GM23338 (cell line): ENCODE measurements around the gene FMN1. TPM values are rescaled to one million over a fixed set of nuclear protein-coding genes. Genes with fewer than 3 reads are reported as not detected.

ENCODE experiments used
- ATAC-seq: fragments of 200-7000 bp; cut with Tn5 transposase; 3 replicates; pipeline ENCODE4 v1.9.1; 2020
- DNase-seq: peaks from one replicate; pipeline ENCODE4 v3.0.0-alpha.2; 2015; ENCODE audit warnings: low spot score
- H2AFZ ChIP-seq: fragments of 200-600 bp; sonication (generic); 2 replicates; pipeline ENCODE4 v1.8.0; 2016; ENCODE audit warnings: antibody characterized with exemption, mild to moderate bottlenecking, moderate library complexity
- H3F3A ChIP-seq: fragments of 200-600 bp; sonication (generic); replicated peaks from 2 replicates; pipeline ENCODE4 v1.8.0; 2017; ENCODE audit warnings: antibody characterized with exemption, mixed run types, low read depth
- H3K27ac ChIP-seq: fragments of 200-600 bp; sonication (generic); 2 replicates; pipeline ENCODE4 v1.6.1; 2016; ENCODE audit warnings: low read depth
- H3K27me3 ChIP-seq: fragments of 200-600 bp; sonication (generic); 2 replicates; pipeline ENCODE4 v1.8.0; 2016; ENCODE audit warnings: mild to moderate bottlenecking, mixed run types, moderate library complexity; ENCODE audit not compliant: insufficient read depth
- H3K36me3 ChIP-seq: fragments of 200-600 bp; sonication (generic); 2 replicates; pipeline ENCODE4 v1.8.0; 2016; ENCODE audit warnings: mild to moderate bottlenecking; ENCODE audit not compliant: insufficient read depth
- H3K4me1 ChIP-seq: fragments of 200-600 bp; sonication (generic); 2 replicates; pipeline ENCODE4 v1.8.0; 2016; ENCODE audit warnings: mild to moderate bottlenecking, moderate library complexity; ENCODE audit not compliant: insufficient read depth
- H3K4me2 ChIP-seq: fragments of 200-600 bp; sonication (generic); 2 replicates; pipeline ENCODE4 v1.7.1; 2017; ENCODE audit warnings: mixed run types
- H3K4me3 ChIP-seq: fragments of 200-600 bp; sonication (generic); 2 replicates; pipeline ENCODE4 v1.6.1; 2016; ENCODE audit warnings: mixed run types
- H3K79me2 ChIP-seq: fragments of 200-600 bp; sonication (generic); replicated peaks from 2 replicates; pipeline ENCODE4 v1.8.0; 2017; ENCODE audit warnings: mild to moderate bottlenecking; ENCODE audit not compliant: insufficient read depth
- H3K9me2 ChIP-seq: fragments of 200-600 bp; sonication (generic); 2 replicates; pipeline ENCODE4 v1.8.0; 2017; ENCODE audit not compliant: insufficient read depth
- H4K20me1 ChIP-seq: fragments of 200-600 bp; sonication (generic); replicated peaks from 2 replicates; pipeline ENCODE4 v1.8.0; 2017; ENCODE audit warnings: mild to moderate bottlenecking; ENCODE audit not compliant: insufficient read depth
- H3K27ac Mint-ChIP-seq: 2 replicates; pipeline ENCODE4 v1.8.0; 2020; ENCODE audit warnings: inconsistent platforms, mild to moderate bottlenecking, moderate library complexity, mixed read lengths
- H3K27me3 Mint-ChIP-seq: 3 replicates; pipeline ENCODE4 v1.8.0; 2022; ENCODE audit warnings: low read depth, mild to moderate bottlenecking, moderate library complexity, mixed read lengths, inconsistent platforms; ENCODE audit not compliant: insufficient read depth, poor library complexity
- H3K36me3 Mint-ChIP-seq: 3 replicates; pipeline ENCODE4 v1.8.0; 2021; ENCODE audit warnings: low read depth, mild to moderate bottlenecking, inconsistent platforms, moderate library complexity, mixed read lengths
- H3K4me1 Mint-ChIP-seq: 3 replicates; pipeline ENCODE4 v1.8.0; 2020; ENCODE audit warnings: mild to moderate bottlenecking, inconsistent platforms, mixed read lengths
- H3K4me3 Mint-ChIP-seq: 3 replicates; pipeline ENCODE4 v1.8.0; 2021; ENCODE audit warnings: moderate library complexity, mild to moderate bottlenecking, inconsistent platforms, mixed read lengths
- H3K9me3 Mint-ChIP-seq: 3 replicates; pipeline ENCODE4 v1.8.0; 2020; ENCODE audit warnings: moderate library complexity, mild to moderate bottlenecking, inconsistent platforms, mixed read lengths
- CREB1 ChIP-seq: fragments of 250-450 bp; sonication (Bioruptor Pico); IDR thresholded peaks from 2 replicates; pipeline ENCODE4 v1.5.0; 2020; ENCODE audit warnings: low read depth, mild to moderate bottlenecking, moderate library complexity
- CTCF ChIP-seq, 2 experiments: fragments of 200-600 bp in 1 of 2; sonication (generic) in 1 of 2; conservative IDR thresholded peaks; 2 replicates each; pipeline versions ENCODE4 v1.5.1 to v1.6.1; 2016 to 2017; ENCODE audit warnings: antibody characterized with exemption in 2 of 2, low read depth in 2 of 2, mild to moderate bottlenecking in 2 of 2, moderate library complexity in 1 of 2
- EZH2phosphoT487 ChIP-seq: fragments of 200-600 bp; sonication (generic); IDR thresholded peaks from one replicate; pipeline ENCODE4 v1.8.1; 2018; ENCODE audit warnings: antibody characterized with exemption; ENCODE audit not compliant: unreplicated experiment
- JUNB ChIP-seq: IDR thresholded peaks from one replicate; pipeline ENCODE4 v1.6.1; 2016; ENCODE audit warnings: antibody characterized with exemption; ENCODE audit not compliant: unreplicated experiment
- POLR2AphosphoS5 ChIP-seq: IDR thresholded peaks from 2 replicates; pipeline ENCODE4 v1.6.1; 2016; ENCODE audit warnings: antibody characterized with exemption, low read depth
- REST ChIP-seq: IDR thresholded peaks from one replicate; pipeline ENCODE4 v1.6.1; 2018; ENCODE audit warnings: antibody characterized with exemption; ENCODE audit not compliant: unreplicated experiment
- STAT1 ChIP-seq: IDR thresholded peaks from one replicate; pipeline ENCODE4 v1.6.1; 2016; ENCODE audit warnings: antibody characterized with exemption; ENCODE audit not compliant: unreplicated experiment
- ZNF114 ChIP-seq: fragments of 250-450 bp; sonication (Bioruptor Pico); IDR thresholded peaks from 2 replicates; pipeline ENCODE4 v1.5.0; 2020; ENCODE audit warnings: mild to moderate bottlenecking, moderate library complexity
- ZNF462 ChIP-seq: fragments of 250-450 bp; sonication (Bioruptor Pico); IDR thresholded peaks from 2 replicates; pipeline ENCODE4 v1.5.0; 2020; ENCODE audit warnings: mild to moderate bottlenecking, moderate library complexity
- polyA plus RNA-seq: library from polyadenylated mRNA; unstranded; fragments of >200 nt; fragmentation: Nextera tagmentation; extraction: Ambion mirVana; gene quantifications from 2 replicates; pipeline ENCODE4 v1.2.1, GENCODE V29; 2016
- total RNA-seq: library from RNA; depleted of rRNA; stranded (reverse); fragments of >200 nt; shearing (Covaris generic); gene quantifications from 2 replicates; pipeline ENCODE4 v1.2.3, GENCODE V29; 2014
- TF ChIP-seq, protein P1 (sequence below): IDR thresholded peaks from 2 replicates; pipeline ENCODE4 v1.6.1; 2016; ENCODE audit warnings: antibody characterized with exemption

FMN1 gene
- total and polyA plus RNA-seq, 2 experiments from 2014 or later, result 1.2 to 1.6 TPM

GRCh38 chr15:33059184-33059583 is 135.3 kb downstream of the FMN1 start:
- no peaks in the 10 kb centered on the region for H3K4me1 Mint-ChIP-seq
- DNase-seq, result no peak
- H3K4me3 ChIP-seq, result no peak overlapping the region
- H3K27ac ChIP-seq, result no peak overlapping the region
- H3K4me3 Mint-ChIP-seq, result no peak overlapping the region
- no peak for TF ChIP-seq ZNF114
- H3K27ac Mint-ChIP-seq, result no peak overlapping the region
- H2AFZ ChIP-seq, result no peak overlapping the region
- H3K4me2 ChIP-seq, result no peak overlapping the region
- no peaks in the 10 kb centered on the region for H3K36me3 Mint-ChIP-seq
- H3K9me2 ChIP-seq, result no peaks in the 10 kb centered on the region
- no peak for ATAC-seq
- H3K4me1 ChIP-seq, result no peaks in the 10 kb centered on the region
- no peaks in the 10 kb centered on the region for H3K27me3 Mint-ChIP-seq
- H3F3A ChIP-seq, result no peaks in the 10 kb centered on the region
- no peaks in the 10 kb centered on the region for H3K27me3 ChIP-seq
- H3K9me3 Mint-ChIP-seq, result no peaks in the 10 kb centered on the region; the same call in 1 of the 3 replicates
- no peaks in the 10 kb centered on the region for H4K20me1 ChIP-seq
- no peaks in the 10 kb centered on the region for H3K36me3 ChIP-seq
- no peaks in the 10 kb centered on the region for H3K79me2 ChIP-seq

DNA sequence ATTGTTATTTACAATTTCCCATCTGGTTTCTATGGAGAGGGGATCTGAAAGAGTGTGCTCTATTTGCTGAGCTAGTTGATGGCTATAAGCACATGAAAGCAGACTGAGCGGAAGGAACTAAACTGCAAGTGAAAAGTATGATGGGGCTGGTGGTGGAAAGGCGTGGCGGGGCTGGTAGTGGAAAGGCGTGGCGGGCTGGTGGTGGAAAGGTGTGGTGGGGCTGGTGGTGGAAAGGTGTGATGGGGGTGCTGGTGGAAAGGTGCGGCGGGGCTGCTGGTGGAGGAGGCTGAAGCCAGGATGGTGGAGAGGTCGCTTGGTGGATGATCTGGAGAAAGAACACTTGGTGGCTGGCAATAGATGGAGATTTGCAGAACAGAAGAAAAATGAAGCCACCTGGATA is 136.7 kb downstream of the FMN1 start:
- Histone ChIP-seq H3K79me2 (no peaks in the 10 kb centered on the region), H2AFZ (no peak overlapping the region), H3K9me2 (no peaks in the 10 kb centered on the region), H3K36me3 (no peaks in the 10 kb centered on the region), H3K27ac (no peak overlapping the region), H3F3A (no peaks in the 10 kb centered on the region), H3K4me1 (no peaks in the 10 kb centered on the region), H3K27me3 (no peaks in the 10 kb centered on the region), H3K4me3 (no peak overlapping the region), H4K20me1 (no peaks in the 10 kb centered on the region), H3K4me2 (no peak overlapping the region)
- DNase-seq, result no peak
- H3K27me3 Mint-ChIP-seq, result peaks cover 3% of the 10 kb centered on the region
- H3K36me3 Mint-ChIP-seq, result peaks cover 11% of the 10 kb centered on the region; the same call in 2 of the 3 replicates
- peaks cover 11% of the 10 kb centered on the region for H3K9me3 Mint-ChIP-seq
- ATAC-seq, result no peak
- H3K27ac Mint-ChIP-seq, result no peak overlapping the region
- H3K4me1 Mint-ChIP-seq, result no peaks in the 10 kb centered on the region
- no peak overlapping the region for H3K4me3 Mint-ChIP-seq
- TF ChIP-seq, protein P1, sequence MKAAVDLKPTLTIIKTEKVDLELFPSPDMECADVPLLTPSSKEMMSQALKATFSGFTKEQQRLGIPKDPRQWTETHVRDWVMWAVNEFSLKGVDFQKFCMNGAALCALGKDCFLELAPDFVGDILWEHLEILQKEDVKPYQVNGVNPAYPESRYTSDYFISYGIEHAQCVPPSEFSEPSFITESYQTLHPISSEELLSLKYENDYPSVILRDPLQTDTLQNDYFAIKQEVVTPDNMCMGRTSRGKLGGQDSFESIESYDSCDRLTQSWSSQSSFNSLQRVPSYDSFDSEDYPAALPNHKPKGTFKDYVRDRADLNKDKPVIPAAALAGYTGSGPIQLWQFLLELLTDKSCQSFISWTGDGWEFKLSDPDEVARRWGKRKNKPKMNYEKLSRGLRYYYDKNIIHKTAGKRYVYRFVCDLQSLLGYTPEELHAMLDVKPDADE, result no peak
- TF ChIP-seq EZH2phosphoT487 (no peak), ZNF114 (no peak), JUNB (no peak), REST (no peak), CTCF (conservative IDR thresholded peaks at IDR 0.05; ENCODE audit: low read depth in 2 of 2) (no peak), STAT1 (no peak), CREB1 (no peak), ZNF462 (CRISPR knock-in tag) (no peak), POLR2AphosphoS5 (no peak)
